ENCODE data around the gene FBXL4.

FBXL4 gene

DNA sequence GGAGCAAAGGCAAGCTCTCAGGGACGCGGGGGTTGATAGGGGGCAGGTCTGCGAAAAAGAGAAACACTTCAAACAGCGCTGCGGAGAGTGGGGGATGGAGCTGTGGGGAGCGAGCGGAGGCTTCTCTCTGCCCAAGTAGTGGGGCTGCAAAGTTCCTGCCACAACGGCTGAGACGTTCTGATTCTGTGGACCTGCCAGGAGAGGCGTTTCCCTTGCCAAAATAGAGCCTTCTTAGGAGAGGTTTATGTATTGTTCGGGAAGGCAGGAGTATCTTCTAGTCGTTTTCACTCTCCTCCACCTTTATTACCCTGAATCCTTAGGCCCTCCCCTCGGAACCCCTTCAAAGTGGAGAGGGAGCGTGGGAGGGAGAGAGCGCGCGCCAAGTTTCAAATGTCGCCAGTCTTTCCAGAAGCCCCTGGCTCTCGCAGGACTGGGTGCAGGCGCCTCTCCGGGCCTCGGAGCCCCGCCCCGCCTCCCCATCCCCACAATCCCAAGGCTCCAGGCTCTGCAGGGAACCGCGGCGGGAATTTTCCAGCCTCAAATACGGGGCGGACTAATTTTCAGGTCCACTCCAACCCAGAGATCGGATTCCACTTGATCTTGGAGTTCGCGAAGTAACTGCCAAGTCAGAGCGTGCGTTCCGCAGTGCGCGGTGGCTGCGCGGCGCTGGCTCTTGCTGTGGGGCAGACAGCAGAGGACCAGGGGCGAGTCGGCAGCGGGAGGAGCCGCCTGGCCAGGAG, 123.4 kb downstream of the FBXL4 start:
- DNase-seq: no peak

DNA sequence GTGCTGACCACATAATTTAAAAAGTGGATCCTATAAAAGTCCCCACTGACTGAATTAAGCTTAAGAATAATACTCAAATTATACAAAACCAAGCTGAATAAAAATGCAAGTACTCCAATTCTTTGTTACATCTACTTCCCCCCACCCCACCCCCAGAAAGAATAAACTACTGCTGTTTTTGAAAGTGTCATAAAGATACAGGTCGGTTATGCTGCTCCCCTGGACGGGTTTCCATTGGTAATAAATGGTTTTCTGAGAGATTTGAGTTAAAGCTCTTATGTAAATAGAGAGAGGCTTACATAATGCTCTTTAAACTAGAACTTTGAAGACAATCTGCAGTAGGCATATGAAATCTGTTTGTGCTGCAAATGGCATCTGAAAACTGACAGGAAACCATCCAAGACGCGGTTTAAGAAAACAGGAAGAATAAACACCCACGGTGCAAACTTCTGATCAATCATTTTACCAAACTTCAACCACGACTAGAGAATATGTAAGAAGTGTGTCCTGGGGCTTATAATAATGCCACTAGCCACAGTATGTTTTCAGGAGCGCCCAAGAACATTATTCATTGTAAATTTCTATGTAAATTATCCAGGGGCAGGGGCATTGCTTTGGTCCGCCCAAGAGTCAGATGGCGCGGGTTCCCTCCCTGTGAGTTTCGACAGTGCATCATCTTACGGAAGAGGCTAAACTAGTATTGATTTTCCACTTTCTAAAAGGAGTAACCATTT, 124.2 kb downstream of the FBXL4 start:
- no peak for DNase-seq

DNA sequence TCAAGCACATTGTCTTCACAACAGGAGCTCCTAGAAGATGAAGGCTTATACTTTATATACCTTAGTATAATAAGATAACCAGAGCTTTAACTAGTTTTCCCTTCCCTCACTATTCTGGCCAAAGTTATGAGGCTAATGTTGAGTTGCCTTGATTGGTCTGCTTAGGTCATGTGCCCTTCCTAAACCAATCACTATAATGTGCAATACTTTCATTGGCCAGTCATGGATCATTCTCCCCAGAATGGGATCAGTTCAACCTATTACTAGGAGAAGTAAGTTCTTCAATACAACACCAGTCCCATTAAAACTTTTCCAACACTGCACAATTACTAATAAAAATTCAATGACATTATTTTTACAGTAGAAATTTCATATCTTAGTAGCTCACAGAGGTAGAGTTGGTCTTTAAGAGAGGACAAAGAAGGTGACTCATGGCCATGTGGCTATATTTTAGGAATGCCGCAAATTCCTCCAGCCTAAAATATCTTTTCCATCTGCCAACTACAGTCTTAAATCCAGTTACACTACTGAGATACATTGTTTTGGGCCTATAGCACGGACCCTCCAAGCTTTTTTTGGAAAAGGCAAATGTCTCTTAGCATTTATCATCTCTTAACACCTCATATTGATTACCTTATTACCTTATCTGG, 125.9 kb downstream of the FBXL4 start:
- DNase-seq: no peak
